GM23248 (cell line): Measurements from ENCODE around the gene HSH2D.

Experiments
- EZH2 ChIP-seq: fragments of 200-600 bp; sonication (generic); IDR thresholded peaks from 2 replicates; pipeline ENCODE4 v1.6.1; 2018; ENCODE audit warnings: antibody characterized with exemption, mild to moderate bottlenecking; ENCODE audit not compliant: insufficient read depth, poor library complexity, severe bottlenecking
- EZH2phosphoT487 ChIP-seq: fragments of 200-600 bp; sonication (generic); IDR thresholded peaks from 2 replicates; pipeline ENCODE4 v1.6.1; 2018; ENCODE audit warnings: antibody characterized with exemption, moderate library complexity, mild to moderate bottlenecking, low read depth; ENCODE audit not compliant: insufficient read depth

GRCh38 chr19:16098821-16099220 lies 44.7 kb upstream of the HSH2D start:
- TF ChIP-seq EZH2 = no peak
- no peak for TF ChIP-seq EZH2phosphoT487
